ENCODE results near the gene VPS37C. TPM values are rescaled to one million over a fixed set of nuclear protein-coding genes. Genes with fewer than 3 reads are reported as not detected.

Gene VPS37C
- polyA plus RNA-seq, 1 of the 3 experiments (the other 2 are of a cell fraction), result 15.2 TPM

DNA sequence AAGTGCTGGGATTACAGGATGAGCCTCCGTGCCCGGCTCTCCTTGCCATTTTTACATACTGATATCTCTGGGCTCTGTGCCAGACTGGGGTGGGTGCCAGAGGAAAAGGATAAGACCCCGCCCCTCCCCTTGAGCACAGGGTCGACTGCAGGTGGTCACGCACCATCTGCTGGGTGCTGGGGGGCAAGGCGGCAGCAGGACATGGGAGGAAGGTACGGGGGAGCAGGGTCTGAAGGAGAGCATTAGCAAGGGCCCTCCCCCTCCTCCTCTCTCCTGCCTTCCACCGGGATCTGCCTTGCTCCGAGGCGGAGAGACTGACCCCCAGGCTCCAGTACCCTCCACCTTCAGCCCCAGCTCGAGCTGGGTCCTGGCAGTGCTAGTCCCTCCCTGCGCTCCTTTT is 32.4 kb upstream of the VPS37C start:
- TF ChIP-seq POLR2AphosphoS5 (IDR thresholded peaks at IDR 0.05; ENCODE audit: low read depth, low read length), result no peak
- no peak for TF ChIP-seq FOXJ3 (CRISPR knock-in tag; IDR thresholded peaks at IDR 0.05)
- TF ChIP-seq, protein P1, sequence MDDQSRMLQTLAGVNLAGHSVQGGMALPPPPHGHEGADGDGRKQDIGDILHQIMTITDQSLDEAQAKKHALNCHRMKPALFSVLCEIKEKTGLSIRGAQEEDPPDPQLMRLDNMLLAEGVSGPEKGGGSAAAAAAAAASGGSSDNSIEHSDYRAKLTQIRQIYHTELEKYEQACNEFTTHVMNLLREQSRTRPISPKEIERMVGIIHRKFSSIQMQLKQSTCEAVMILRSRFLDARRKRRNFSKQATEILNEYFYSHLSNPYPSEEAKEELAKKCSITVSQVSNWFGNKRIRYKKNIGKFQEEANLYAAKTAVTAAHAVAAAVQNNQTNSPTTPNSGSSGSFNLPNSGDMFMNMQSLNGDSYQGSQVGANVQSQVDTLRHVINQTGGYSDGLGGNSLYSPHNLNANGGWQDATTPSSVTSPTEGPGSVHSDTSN (IDR thresholded peaks at IDR 0.05), result no peak
- TF ChIP-seq CHD2 (IDR thresholded peaks at IDR 0.05; ENCODE audit: low read length, partially characterized antibody), result no peak
- no peak for TF ChIP-seq IRF3 (IDR thresholded peaks at IDR 0.05; ENCODE audit: low read depth, low read length)
- TF ChIP-seq, protein P2, sequence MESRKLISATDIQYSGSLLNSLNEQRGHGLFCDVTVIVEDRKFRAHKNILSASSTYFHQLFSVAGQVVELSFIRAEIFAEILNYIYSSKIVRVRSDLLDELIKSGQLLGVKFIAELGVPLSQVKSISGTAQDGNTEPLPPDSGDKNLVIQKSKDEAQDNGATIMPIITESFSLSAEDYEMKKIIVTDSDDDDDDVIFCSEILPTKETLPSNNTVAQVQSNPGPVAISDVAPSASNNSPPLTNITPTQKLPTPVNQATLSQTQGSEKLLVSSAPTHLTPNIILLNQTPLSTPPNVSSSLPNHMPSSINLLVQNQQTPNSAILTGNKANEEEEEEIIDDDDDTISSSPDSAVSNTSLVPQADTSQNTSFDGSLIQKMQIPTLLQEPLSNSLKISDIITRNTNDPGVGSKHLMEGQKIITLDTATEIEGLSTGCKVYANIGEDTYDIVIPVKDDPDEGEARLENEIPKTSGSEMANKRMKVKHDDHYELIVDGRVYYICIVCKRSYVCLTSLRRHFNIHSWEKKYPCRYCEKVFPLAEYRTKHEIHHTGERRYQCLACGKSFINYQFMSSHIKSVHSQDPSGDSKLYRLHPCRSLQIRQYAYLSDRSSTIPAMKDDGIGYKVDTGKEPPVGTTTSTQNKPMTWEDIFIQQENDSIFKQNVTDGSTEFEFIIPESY (IDR thresholded peaks at IDR 0.05; ENCODE audit: borderline replicate concordance, low read depth), result no peak
- TF ChIP-seq REST (IDR thresholded peaks at IDR 0.05; ENCODE audit: low read depth, low read length), result no peak
- no peak for TF ChIP-seq MEF2A (IDR thresholded peaks at IDR 0.05; ENCODE audit: borderline replicate concordance, low read depth)
- TF ChIP-seq, protein P3, sequence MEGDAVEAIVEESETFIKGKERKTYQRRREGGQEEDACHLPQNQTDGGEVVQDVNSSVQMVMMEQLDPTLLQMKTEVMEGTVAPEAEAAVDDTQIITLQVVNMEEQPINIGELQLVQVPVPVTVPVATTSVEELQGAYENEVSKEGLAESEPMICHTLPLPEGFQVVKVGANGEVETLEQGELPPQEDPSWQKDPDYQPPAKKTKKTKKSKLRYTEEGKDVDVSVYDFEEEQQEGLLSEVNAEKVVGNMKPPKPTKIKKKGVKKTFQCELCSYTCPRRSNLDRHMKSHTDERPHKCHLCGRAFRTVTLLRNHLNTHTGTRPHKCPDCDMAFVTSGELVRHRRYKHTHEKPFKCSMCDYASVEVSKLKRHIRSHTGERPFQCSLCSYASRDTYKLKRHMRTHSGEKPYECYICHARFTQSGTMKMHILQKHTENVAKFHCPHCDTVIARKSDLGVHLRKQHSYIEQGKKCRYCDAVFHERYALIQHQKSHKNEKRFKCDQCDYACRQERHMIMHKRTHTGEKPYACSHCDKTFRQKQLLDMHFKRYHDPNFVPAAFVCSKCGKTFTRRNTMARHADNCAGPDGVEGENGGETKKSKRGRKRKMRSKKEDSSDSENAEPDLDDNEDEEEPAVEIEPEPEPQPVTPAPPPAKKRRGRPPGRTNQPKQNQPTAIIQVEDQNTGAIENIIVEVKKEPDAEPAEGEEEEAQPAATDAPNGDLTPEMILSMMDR (IDR thresholded peaks at IDR 0.05), result no peak
- no peak for TF ChIP-seq EZH2phosphoT487 (IDR thresholded peaks at IDR 0.05; ENCODE audit: borderline replicate concordance, low read depth)
- no peak for TF ChIP-seq EP300 (IDR thresholded peaks at IDR 0.05; ENCODE audit: borderline replicate concordance in 1 of 2, low read depth in 1 of 2, low read length in 1 of 2)
- TF ChIP-seq YY1 (IDR thresholded peaks at IDR 0.05; ENCODE audit: low read depth), result no peak
- TF ChIP-seq SIN3A (IDR thresholded peaks at IDR 0.05; ENCODE audit: borderline replicate concordance, low read depth, low read length), result no peak
- no peak for TF ChIP-seq USF1 (IDR thresholded peaks at IDR 0.05; ENCODE audit: borderline replicate concordance, low read depth)
- TF ChIP-seq TEAD4 (IDR thresholded peaks at IDR 0.05; ENCODE audit: borderline replicate concordance, insufficient read depth), result no peak
- no peak for TF ChIP-seq RFX5 (IDR thresholded peaks at IDR 0.05; ENCODE audit: low read length)
- TF ChIP-seq TAF1 (IDR thresholded peaks at IDR 0.05; ENCODE audit: borderline replicate concordance, low read depth, low read length), result no peak
- no peak for TF ChIP-seq RCOR1 (IDR thresholded peaks at IDR 0.05; ENCODE audit: low read length)
- no peak for TF ChIP-seq MXI1 (IDR thresholded peaks at IDR 0.05; ENCODE audit: low read depth, low read length)
- no peak for TF ChIP-seq SMC3 (IDR thresholded peaks at IDR 0.05; ENCODE audit: low read depth, low read length)
- H3K79me2 ChIP-seq (ENCODE audit: insufficient read depth), result no peaks in the 10 kb centered on the region
- H3F3A ChIP-seq (replicated peaks; ENCODE audit: insufficient read depth), result no peaks in the 10 kb centered on the region
- no peak overlapping the region for H3K27ac ChIP-seq (ENCODE audit: low read depth in 2 of 2, low read length in 1 of 2)
- H3K9me2 ChIP-seq, result no peaks in the 10 kb centered on the region
- DNase-seq, result peak; percentile 45
- no peaks in the 10 kb centered on the region for H3K9me3 ChIP-seq
- ChIA-PET POLR2A (no interaction called here), CTCF (interaction anchor here (1.0 to 1.9 kb wide), 3 partner anchors 11 to 363 kb away, joined by 3 to 5 read pairs (median 3); no protein-coding TSS in a partner anchor)
- H3K27me3 ChIP-seq (ENCODE audit: insufficient read depth), result peaks cover 4% of the 10 kb centered on the region; the same call in 1 of the 2 replicates
- H3K4me3 ChIP-seq (ENCODE audit: low read depth in 2 of 2, low read length in 1 of 2), result no peak overlapping the region
- H3K4me2 ChIP-seq, result no peak overlapping the region
- no peaks in the 10 kb centered on the region for H3K36me3 ChIP-seq (replicated peaks in 1 of 2; ENCODE audit: control insufficient read depth in 1 of 2, insufficient read depth in 2 of 2, low read length in 1 of 2)
- H3K4me1 ChIP-seq (ENCODE audit: control insufficient read depth in 1 of 2, insufficient read depth in 2 of 2, low read depth in 1 of 2, low read length in 1 of 2), result no peaks in the 10 kb centered on the region
- WGBS (ENCODE audit: low lambda C conversion rate), result 38% methylated on average over 11 of the region's 12 CpGs
- H3K9ac ChIP-seq, result no peak overlapping the region
- no peak overlapping the region for H2AFZ ChIP-seq (ENCODE audit: low read depth)
- H4K20me1 ChIP-seq (ENCODE audit: insufficient read depth), result no peaks in the 10 kb centered on the region
